ENCODE measurements around the gene SPSB4. TPM values are rescaled to one million over a fixed set of nuclear protein-coding genes. Genes with fewer than 3 reads are reported as not detected.

The SPSB4 gene
- total and polyA plus RNA-seq, 2 donors (not counting 1 experiment from before 2014, with no cell fraction given) = not detected

DNA sequence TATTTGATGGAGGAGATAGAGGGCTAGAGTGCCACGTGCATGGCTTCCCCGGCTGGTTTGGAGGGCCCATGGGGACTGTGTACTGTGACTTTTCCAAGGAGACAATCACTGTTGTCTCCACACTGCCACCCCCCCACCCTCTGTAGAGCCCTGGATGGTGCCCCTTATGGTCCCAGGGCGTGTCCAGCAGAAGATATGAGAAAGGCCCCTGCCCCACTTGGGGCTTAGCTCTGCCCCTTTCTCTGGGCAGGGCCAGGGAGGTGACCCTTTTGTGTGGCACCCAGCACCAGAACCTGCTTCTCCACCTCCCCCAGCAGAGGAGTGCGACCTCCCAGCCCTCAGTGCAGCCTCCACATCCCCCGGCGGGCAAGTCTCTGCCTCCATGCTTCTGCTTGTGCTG lies 32.1 kb downstream of the SPSB4 start:
- Mint-ChIP-seq H3K27me3 (peaks cover 16% of the 10 kb centered on the region), H3K9me3 (ENCODE audit: insufficient read depth) (no peaks in the 10 kb centered on the region), H3K4me1 (no peaks in the 10 kb centered on the region), H3K27ac (no peak overlapping the region), H3K4me3 (no peak overlapping the region)
- ChIA-PET CTCF (no interaction called here), POLR2A (no interaction called here)
- Histone ChIP-seq H3K4me1 (ENCODE audit: control insufficient read depth in 2 of 2, insufficient read depth in 2 of 2, low read length in 2 of 2) (no peaks in the 10 kb centered on the region), H3K27ac (ENCODE audit: low read length in 2 of 2) (no peak overlapping the region), H3K9ac (ENCODE audit: low read length) (no peak overlapping the region), H3K27me3 (replicated peaks in 1 of 4; ENCODE audit: control extremely low read depth in 1 of 4, control insufficient read depth in 3 of 4, insufficient read depth in 4 of 4, low read length in 3 of 4) (no peaks in the 10 kb centered on the region), H3K79me2 (ENCODE audit: control insufficient read depth, insufficient read depth, low read length) (no peaks in the 10 kb centered on the region), H3K4me2 (replicated peaks; ENCODE audit: low read depth, low read length, poor library complexity, severe bottlenecking) (no peak overlapping the region), H4K20me1 (ENCODE audit: control insufficient read depth, insufficient read depth, low read length, poor library complexity, severe bottlenecking) (no peaks in the 10 kb centered on the region), H3K9me3 (ENCODE audit: control extremely low read depth in 1 of 3, control insufficient read depth in 2 of 3, insufficient read depth in 1 of 3, low read length in 2 of 3) (no peaks in the 10 kb centered on the region), H3K36me3 (replicated peaks in 1 of 2; ENCODE audit: control extremely low read depth in 1 of 2, control insufficient read depth in 1 of 2, extremely low read depth in 1 of 2, insufficient read depth in 2 of 2, low read length in 1 of 2) (no peaks in the 10 kb centered on the region), H2AFZ (ENCODE audit: insufficient read depth, low read depth, low read length, poor library complexity, severe bottlenecking) (no peak overlapping the region), H3K4me3 (ENCODE audit: control extremely low read depth in 1 of 5, extremely low read depth in 1 of 5, insufficient read depth in 1 of 5, low read depth in 2 of 5, low read length in 4 of 5) (no peak overlapping the region)
- no peak for TF ChIP-seq EZH2 (IDR thresholded peaks at IDR 0.05; ENCODE audit: borderline replicate concordance, insufficient read depth, low read depth, low read length, poor library complexity, severe bottlenecking)
- TF ChIP-seq, protein P1, sequence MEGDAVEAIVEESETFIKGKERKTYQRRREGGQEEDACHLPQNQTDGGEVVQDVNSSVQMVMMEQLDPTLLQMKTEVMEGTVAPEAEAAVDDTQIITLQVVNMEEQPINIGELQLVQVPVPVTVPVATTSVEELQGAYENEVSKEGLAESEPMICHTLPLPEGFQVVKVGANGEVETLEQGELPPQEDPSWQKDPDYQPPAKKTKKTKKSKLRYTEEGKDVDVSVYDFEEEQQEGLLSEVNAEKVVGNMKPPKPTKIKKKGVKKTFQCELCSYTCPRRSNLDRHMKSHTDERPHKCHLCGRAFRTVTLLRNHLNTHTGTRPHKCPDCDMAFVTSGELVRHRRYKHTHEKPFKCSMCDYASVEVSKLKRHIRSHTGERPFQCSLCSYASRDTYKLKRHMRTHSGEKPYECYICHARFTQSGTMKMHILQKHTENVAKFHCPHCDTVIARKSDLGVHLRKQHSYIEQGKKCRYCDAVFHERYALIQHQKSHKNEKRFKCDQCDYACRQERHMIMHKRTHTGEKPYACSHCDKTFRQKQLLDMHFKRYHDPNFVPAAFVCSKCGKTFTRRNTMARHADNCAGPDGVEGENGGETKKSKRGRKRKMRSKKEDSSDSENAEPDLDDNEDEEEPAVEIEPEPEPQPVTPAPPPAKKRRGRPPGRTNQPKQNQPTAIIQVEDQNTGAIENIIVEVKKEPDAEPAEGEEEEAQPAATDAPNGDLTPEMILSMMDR (IDR thresholded peaks at IDR 0.05) = no peak
- DNase-seq = no peak
- no peak for ATAC-seq (ENCODE audit: low read depth)
- 83% methylated on average over 4 of the region's 6 CpGs for whole genome bisulfite sequencing (ENCODE audit: insufficient coverage)
- intact Hi-C loops (cut with micrococcal nuclease) = no loop called here

DNA sequence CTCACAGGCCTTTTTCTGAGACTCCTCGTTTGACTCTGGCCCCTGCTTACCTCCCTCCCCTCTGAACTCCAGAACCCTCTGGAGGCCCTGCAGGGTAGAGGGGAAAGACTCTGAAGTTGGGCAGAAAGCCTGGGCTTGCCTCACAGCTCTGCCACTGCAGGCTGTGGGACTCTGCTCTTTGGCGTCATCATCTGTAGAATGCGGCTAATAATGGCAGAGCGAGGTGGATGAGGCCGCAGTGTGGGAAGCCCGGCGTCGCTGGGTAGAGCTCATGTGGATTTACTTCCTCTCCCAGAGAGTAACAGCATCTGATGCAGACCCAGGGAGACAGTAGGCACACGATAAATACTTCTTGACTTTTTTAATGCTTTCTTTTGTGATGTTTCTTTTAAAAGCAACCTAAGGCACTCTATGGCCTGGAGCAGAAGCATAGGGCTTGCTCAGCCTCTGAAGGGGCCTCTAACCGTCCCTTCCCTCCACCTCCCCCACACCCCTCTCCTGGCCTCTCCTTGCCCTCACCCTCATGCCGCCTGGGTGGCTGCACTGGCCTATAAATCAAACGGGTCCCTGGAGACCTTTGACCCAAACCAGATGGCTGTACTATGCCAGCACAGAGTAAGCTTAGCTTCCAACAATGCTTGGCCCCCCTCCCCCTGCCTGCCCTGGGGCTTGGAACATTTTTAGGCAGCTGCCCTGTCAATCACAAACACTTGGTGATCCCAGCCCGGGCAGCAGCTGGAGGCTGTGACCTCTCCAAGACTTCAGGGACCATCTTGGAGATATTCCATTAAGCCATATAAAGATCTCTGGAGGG lies 32.9 kb downstream of the SPSB4 start:
- Histone ChIP-seq H3K9me3 (ENCODE audit: control extremely low read depth in 1 of 3, control insufficient read depth in 2 of 3, insufficient read depth in 1 of 3, low read length in 2 of 3) (no peaks in the 10 kb centered on the region), H3K4me2 (replicated peaks; ENCODE audit: low read depth, low read length, poor library complexity, severe bottlenecking) (no peak overlapping the region), H2AFZ (ENCODE audit: insufficient read depth, low read depth, low read length, poor library complexity, severe bottlenecking) (no peak overlapping the region), H3K9ac (ENCODE audit: low read length) (no peak overlapping the region), H4K20me1 (ENCODE audit: control insufficient read depth, insufficient read depth, low read length, poor library complexity, severe bottlenecking) (no peaks in the 10 kb centered on the region), H3K79me2 (ENCODE audit: control insufficient read depth, insufficient read depth, low read length) (no peaks in the 10 kb centered on the region), H3K4me3 (ENCODE audit: control extremely low read depth in 1 of 5, extremely low read depth in 1 of 5, insufficient read depth in 1 of 5, low read depth in 2 of 5, low read length in 4 of 5) (no peak overlapping the region), H3K27ac (ENCODE audit: low read length in 2 of 2) (no peak overlapping the region), H3K4me1 (ENCODE audit: control insufficient read depth in 2 of 2, insufficient read depth in 2 of 2, low read length in 2 of 2) (no peaks in the 10 kb centered on the region), H3K27me3 (replicated peaks in 1 of 4; ENCODE audit: control extremely low read depth in 1 of 4, control insufficient read depth in 3 of 4, insufficient read depth in 4 of 4, low read length in 3 of 4) (no peaks in the 10 kb centered on the region), H3K36me3 (replicated peaks in 1 of 2; ENCODE audit: control extremely low read depth in 1 of 2, control insufficient read depth in 1 of 2, extremely low read depth in 1 of 2, insufficient read depth in 2 of 2, low read length in 1 of 2) (no peaks in the 10 kb centered on the region)
- no peaks in the 10 kb centered on the region for H3K9me3 Mint-ChIP-seq (ENCODE audit: insufficient read depth)
- no peak overlapping the region for H3K27ac Mint-ChIP-seq
- ChIA-PET POLR2A (no interaction called here), CTCF (no interaction called here)
- intact Hi-C loops (cut with micrococcal nuclease) = no loop called here
- DNase-seq (no peak), ATAC-seq (ENCODE audit: low read depth) (no peak)
- peaks cover 16% of the 10 kb centered on the region for H3K27me3 Mint-ChIP-seq
- TF ChIP-seq EZH2 (IDR thresholded peaks at IDR 0.05; ENCODE audit: borderline replicate concordance, insufficient read depth, low read depth, low read length, poor library complexity, severe bottlenecking) = no peak
- TF ChIP-seq, protein P1 (IDR thresholded peaks at IDR 0.05) = no peak
- 88% methylated on average over 11 of the region's 13 CpGs for WGBS (ENCODE audit: insufficient coverage)
- no peak overlapping the region for H3K4me3 Mint-ChIP-seq
- no peaks in the 10 kb centered on the region for H3K4me1 Mint-ChIP-seq
